Pulmonary artery endothelial cell (primary cell): ENCODE results near the gene TMEM247. TPM values are rescaled to one million over a fixed set of nuclear protein-coding genes. Genes with fewer than 3 reads are reported as not detected.

Experiments
- DNase-seq: peaks from one replicate; pipeline ENCODE4 v3.0.0-alpha.2; 2011; ENCODE audit warnings: low read depth, low spot score
- total RNA-seq: library from RNA; depleted of rRNA; stranded (reverse); fragments of >200 nt; gene quantifications from 2 replicates; pipeline ENCODE4 v1.2.3, GENCODE V29; 2014

The TMEM247 gene
- total RNA-seq, 1 donor from 2014 or later = not detected

DNA sequence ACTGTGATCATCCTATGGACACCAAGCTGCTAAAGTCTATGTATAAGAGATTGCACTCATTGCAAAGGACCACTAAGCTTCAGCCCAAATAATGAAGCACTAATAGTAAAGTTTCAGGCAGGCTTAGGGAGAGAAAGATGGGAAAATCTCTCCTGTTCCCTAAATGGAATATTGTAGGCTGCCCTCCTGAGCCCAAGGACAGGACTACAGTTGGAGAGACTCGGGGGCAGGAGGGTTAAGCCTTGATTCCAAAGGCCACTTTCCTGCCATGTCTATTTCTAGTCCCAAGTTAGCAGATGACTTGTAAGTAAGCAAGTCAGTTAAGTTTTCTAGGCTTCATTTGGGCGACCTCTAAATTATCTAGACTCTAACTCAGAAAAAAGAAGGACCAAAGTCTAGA is 9.0 kb downstream of the TMEM247 start:
- no peak for DNase-seq

- no peak for DNase-seq
Measured at GRCh38 chr2:46489423-46490174, 10.2 kb downstream of the TMEM247 start.

DNA sequence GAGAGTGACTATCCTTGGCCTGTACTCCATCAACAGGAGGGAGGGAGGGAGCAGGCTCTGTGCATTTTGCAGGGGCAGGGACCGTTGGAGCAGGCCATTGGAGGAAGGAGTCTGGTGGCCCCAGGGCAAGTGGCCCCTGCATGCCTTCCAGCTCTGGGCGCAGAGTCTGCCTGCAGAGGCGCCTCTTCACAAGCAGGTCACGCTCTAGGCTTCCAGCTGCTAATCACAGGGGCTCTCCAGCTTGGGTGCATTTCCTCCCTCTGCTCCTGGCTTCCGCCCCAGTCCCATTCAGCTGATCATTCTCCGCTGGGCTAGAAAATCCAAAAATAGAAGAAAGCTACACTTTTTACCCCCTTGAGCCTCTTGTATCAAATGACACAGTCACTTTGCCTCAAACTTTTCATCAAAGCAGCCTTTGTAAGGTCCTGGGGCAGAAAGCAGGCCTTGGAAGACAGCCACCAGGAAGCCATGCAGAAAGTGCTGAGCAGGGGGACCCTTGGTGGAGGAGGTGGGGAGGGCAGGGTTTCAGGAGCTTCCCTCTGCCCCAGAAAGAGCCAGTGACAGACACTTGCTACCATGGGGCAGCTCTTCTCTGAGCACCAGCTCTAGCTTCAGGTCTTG is 11.3 kb downstream of the TMEM247 start:
- DNase-seq = no peak

DNA sequence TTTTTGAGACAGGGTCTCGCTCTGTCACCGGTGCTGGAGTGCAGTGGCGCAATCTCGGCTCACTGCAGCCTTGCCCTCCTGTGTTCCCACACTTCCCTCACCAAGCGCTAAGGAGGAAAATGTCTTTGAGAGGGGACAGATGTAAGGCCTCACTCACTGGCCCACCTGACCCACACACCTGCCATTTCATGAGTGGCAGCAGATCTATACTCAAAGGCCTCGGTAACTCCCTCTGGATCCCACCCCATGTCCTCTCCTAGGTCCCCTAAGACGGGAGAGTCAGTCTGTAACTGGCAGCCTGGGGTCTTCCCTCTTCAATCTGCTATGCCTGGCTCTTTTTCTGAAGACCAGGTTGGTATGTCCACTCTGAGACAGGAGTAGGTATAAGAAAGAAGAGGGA is 12.9 kb downstream of the TMEM247 start:
- DNase-seq = no peak

- no peak for DNase-seq
Measured at GRCh38 chr2:46493241-46493970, 14.0 kb downstream of the TMEM247 start.

DNA sequence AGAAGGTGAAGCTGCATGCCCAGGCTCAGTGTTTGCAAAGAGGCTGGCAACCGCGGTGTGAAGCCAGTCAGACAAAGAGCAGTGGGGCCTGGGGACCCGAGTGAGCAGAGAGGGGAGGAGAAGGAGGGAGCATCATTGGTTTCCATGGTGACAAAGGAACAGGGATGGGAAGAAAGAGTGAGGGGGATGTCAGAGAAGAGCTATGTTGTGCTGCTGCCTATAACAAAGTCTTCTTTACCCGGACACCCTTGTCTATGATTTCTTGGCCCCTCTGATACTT is 14.5 kb downstream of the TMEM247 start:
- DNase-seq = no peak

- DNase-seq = no peak
Measured at GRCh38 chr2:46494596-46494995, 15.2 kb downstream of the TMEM247 start.

- no peak for DNase-seq
Measured at GRCh38 chr2:46495231-46496030, 16.1 kb downstream of the TMEM247 start.

GRCh38 chr2:46497766-46498165 is 18.4 kb downstream of the TMEM247 start:
- DNase-seq = no peak

- no peak for DNase-seq
Measured at GRCh38 chr2:46498681-46499080, 19.3 kb downstream of the TMEM247 start.

DNA sequence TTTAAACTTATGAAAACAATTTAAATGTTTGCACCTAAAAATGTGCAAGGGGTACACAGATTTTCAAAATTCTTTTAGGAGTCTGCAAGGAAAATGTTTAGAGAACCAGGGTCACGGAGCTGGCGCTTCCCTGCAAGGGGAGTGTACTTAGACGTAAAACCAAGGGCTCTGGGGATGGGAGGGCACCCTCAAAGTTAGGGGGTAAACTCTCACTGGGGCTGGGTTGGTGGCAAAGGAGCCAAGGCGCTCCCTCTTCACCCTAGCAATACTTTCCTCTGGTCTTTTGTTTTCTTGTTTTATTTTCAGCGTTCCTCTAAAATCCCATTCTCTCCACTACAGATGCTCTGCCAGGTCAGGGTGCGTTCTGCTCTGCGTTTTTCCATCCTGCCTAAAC is 20.0 kb downstream of the TMEM247 start:
- no peak for DNase-seq

DNA sequence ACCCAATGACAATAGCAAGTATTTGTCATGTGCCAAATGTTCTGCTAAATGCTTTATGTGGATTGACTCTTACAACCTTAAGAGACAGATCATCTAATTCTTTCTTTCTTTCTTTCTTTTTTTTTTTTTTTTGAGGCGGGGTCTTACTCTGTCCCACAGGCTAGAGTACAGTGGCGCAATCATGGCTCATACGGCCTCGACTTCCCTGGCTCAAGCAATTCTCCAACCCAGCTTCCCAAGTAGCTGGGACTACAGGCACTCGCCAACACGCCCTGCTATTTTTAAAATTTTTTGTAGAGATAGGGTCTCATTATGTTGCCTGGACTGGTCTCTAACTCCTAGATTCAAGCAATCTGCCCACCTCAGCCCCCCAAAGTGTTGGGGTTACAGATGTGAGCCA is 21.4 kb downstream of the TMEM247 start:
- no peak for DNase-seq

GRCh38 chr2:46502291-46502885 is 23.0 kb downstream of the TMEM247 start:
- no peak for DNase-seq

DNA sequence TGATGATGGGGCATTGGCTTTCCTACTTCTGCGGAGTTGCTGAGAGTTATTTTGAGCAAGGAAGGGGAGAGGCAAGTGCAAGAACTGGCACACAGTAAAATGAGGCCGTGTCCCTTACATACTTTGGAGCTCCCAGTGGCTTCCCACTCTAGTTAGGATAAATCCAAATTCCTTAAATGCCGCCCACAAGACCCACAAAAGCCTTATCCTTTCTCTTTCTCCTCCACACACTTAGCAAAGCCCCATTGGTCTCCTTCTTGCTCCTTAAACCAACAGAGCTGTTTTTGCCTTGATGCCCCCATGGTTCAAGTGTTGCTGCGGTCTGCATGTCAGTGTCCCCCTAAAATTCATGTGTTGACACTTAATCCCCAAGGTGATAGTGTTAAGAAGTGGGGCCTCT is 24.3 kb downstream of the TMEM247 start:
- DNase-seq = no peak

GRCh38 chr2:46504221-46504620 is 24.9 kb downstream of the TMEM247 start:
- no peak for DNase-seq

DNA sequence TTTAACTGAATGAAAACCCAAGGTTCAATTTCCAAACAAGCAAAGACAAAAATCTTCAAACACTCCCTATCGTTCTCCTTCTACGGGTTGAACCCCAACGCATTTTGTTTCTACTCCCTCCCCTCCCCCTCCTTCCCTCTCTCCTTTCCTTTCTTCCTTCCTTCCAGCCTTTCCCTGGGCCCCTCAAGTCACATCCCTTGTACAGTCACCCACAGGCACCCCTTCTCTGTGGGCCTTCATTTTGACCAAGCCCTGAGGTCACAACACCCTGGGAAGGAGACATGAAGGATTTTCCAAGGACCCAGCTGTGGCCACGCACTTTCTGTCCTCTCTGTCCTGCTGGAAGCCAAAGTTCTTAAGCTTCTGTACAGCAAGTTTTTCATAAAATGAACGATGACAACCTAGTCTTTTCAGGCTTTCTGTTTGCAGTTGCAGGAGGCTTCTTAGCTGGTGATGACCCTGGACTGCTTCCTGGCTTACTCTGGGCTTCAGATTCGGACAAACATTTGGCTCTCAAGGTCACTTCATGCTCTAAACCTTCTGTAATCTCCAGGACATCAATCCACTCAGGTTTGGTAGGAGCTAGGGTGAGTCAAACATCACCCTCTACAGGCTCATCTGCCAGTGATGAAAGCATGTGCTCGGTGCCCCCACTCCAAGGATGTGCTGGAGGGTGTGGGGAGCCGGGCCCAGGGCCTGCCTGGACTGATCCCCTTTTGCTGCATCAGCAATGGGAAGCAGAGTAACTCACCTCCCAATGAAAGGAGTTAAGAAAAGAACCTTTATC is 25.5 kb downstream of the TMEM247 start:
- DNase-seq = no peak

DNA sequence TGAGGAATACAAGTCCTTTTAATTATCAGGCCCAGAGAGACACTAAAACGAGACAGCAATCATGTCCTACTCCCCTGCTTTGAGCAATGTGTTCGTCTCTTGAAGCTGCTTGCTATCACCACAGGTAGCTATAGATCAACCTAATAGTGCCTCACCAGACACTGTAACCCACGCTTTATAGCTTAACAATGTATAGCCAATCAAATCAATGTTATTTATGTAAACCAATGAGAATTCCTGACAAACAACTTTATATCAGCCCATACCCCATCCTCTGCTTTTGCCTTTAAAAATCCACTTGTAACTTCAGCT is 26.1 kb downstream of the TMEM247 start:
- no peak for DNase-seq

DNA sequence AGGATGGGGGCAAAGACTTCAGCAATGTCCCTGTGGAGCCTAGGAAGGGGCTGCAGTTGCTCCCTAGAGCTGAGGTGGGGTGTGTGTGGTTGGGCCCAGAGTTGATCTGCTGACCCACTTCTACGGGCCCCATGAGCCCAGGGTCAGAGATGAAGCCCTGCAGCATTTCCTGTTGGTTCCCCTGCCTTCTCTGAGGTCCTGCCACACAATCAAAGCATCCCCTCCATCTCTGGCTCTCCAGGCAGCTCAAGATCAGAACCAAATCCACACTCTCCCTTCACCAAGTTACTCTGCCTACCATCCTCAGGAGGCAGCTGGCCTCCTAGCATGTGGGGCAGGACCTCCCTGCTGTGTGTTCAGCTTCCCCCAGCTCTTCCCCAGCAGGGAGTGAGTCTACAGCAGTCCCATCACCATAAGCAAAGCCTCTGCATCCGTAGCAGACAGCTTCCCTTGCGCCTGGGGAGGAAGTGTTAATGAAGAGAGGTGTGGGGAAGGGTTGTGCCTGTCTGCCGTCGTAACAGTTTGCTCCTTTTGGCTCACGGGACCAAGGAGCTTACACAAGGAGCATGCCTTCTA is 26.9 kb downstream of the TMEM247 start:
- no peak for DNase-seq

GRCh38 chr2:46508312-46508711 is 28.9 kb downstream of the TMEM247 start:
- no peak for DNase-seq

DNA sequence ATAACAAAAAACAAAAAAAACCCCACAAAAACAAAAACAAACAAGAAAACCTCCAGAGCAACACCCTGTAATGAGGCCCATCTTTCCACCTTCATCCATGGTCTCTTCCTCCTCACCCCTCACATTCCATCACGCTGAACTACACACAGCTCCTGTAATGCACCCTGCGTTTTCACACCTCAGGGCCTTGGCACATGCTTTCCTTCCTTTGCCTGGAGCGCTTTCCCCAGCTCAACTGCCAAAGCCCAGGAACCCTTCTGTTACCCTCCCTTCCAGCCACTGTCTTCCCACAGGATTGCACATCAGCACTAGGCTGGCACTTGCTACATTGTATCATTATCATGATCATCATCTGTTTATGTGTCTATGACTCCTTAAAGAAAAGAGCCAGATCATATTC is 29.4 kb downstream of the TMEM247 start:
- DNase-seq = no peak

DNA sequence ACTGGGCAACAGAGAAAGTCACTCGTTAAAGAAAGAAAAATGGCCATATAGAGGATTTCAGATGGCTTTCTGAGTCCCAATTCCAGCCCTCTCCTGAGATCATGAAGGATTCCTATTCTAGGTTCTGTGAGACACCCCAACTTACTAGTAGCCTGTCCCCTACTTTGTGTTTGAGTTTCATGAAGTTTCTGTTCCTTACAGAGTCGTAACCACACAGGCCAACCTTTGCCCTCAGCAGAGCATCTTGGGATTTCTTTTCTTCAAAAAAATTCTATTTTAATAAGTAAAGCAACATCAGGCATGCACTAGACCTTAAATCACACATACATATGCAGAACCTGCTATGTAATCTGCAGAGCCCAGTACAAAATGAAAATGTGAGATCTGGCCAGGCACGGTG is 30.4 kb downstream of the TMEM247 start:
- no peak for DNase-seq
